Stimulated activated CD4-positive, alpha-beta T cell treated with anti-CD3 and anti-CD28 coated beads, Interleukin-1b, Interleukin-23, amount 100 ng/mL, for 4 hours (primary cell): ENCODE results near the gene PRKCE.

ENCODE experiments used
- DNase-seq, 2 donors: peaks; one replicate each; pipeline ENCODE4 v3.0.0-alpha.2; 2020; ENCODE audit warnings: low read depth in 2 of 2

The PRKCE gene

DNA sequence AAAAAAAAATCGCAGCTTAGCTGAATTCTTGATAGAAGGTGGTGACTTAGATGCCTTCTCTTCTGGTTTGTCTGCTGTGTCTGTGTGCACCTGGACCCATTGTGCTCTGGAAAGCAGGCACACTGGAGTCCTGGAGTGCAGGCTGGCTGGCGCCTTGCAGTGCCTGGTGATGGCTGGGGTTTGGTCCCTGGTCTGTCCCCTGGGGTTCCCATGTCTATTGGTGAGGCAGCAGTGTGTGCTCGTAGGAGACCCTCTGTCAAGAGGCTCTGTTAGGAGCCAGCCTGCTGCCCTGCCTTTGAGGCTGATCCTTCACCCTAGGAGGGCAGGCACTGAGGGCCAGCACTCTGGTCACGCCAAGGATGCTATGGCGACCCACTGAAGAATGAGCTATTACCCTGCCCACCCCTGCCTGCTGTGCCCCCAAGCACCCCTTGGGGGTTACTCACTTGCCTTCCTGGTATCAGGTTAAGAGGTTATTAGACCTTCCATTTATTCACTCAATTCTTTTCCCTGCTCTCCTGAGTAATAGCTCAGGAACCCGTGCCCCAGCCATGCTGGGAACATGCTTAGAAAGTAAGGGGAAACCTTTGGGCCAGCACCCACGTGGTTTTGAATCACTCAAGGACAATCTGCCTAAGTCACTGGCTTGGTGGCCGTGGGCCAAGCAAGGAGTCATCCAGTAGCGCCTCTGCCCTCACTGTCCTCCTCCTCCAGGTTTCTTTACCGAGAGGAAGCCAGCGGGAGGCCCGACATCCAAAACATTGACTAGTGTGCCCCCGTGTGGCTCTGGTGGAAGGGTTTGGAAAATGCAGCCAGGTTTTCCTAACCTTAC lies 284.5 kb downstream of the PRKCE start:
- DNase-seq, result peak in 1 of 2 donors; percentile 4

GRCh38 chr2:45936623-45936979 lies 285.1 kb downstream of the PRKCE start:
- no peak for DNase-seq

DNA sequence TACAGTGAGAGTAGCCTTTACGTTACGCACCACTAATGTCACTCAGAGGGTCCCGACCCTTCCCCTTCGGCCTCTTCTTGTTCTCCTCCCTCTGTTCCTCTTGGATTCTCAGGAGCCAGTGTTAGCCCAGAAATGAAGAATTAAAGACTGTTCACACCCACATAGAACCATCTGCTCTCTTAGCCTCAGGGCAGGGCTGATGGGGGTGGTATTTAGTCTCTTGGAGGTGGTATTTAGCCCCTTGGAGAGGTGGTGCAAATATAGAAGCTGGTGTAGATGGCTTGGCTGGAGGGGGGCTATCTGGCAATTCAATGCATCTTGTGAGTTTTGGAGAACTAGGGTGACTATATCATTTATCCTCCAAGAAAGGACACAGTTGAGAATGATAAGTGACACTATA lies 286.5 kb downstream of the PRKCE start:
- no peak for DNase-seq

GRCh38 chr2:45938649-45939511 lies 287.4 kb downstream of the PRKCE start:
- no peak for DNase-seq

DNA sequence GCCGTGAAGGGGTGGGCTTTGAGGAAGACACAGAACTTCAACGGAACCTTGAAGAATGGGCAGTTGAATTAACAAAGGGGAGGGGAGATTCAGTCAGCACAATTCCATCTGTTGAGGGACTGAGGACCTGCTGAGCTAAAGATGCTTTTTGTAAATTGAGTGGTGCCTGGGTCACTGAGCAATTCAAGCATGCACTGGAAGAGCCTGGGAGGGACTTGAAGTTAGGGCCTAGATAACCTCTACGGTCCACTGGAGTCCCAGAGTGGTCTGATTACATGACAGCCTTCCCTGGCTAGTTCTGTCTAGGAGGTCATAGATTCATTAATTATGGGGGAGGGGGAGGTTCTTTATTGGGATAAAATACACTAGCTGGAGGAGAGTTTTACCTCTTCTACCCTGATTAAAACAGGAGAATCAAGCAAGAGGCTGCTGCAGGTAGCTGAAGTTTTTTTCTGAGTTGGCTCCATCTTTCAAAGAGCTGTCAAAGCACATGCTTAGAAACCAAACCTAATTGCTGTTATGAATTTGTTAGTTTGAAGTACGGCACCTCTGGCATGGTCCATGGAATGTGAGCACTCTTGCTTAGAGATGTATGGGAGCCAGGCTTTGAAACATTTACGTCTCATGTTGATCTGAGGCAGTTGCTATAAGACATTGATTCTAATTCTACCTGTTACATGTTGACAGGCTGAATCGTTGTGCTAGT lies 290.2 kb downstream of the PRKCE start:
- no peak for DNase-seq

DNA sequence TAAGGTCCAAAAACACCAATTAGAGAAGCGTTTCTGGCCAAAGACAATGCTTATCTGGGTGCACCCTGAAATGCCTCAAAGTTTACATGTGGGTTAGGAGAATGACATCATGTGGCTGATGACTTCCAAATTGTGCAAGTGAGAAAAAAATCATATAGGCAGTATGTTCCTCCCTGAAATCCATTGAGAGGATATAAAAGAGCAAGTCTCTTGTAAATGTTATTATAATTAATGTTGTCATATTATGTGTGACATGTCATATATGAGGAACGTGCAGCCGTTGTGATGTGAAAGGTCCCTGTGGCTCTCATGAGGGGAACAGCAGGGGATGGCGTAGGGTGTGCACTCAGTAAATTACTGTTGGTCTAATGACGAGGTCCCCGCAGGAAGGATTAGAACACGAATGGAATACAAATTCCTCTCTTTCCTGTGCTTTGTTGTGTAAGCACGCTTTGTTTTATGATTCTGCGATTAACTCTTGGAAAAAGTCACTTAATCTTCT lies 290.8 kb downstream of the PRKCE start:
- DNase-seq, result no peak

DNA sequence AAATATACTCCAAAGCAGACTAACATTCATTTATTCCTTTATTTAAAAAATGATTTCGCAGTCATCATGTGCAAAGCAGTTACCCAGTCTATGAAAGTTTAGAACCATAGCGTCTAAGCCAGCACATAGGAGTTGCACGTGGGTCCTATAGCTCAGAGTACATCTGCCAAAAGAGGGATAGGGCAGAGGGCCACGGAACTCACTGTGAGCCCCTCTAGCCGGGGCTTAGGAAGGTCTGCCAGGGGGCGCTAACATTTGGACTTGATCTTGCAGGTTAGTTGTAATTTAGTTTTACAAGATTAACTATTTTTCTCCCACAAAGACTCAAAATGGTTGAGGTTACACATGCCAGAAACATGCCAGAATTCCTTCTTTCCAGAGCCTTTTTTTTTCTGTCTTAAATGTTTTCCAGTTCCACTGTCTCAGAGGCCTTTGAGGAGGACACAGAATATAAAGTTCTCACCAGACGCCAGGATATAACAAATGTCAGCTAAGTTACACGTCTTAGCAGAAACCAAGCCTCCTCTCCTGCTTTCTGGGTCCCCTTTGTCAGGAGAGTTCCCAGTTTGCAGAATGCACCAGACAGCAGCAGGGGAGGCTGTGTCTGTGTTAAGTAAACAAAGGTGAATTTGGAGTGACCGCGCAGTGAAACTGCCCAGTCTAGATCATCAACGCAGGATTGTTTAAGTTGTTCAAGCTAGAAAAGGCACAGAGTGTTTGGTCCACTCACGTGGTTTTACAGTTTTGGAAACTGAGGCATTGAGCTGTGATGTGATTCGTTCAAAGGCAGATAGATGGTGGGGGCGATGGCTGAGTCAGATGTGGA lies 292.0 kb downstream of the PRKCE start:
- no peak for DNase-seq

GRCh38 chr2:45944074-45944473 lies 292.6 kb downstream of the PRKCE start:
- no peak for DNase-seq

GRCh38 chr2:45945302-45945717 lies 293.8 kb downstream of the PRKCE start:
- DNase-seq, result no peak

- no peak for DNase-seq
Observed at GRCh38 chr2:45946023-45946422, 294.5 kb downstream of the PRKCE start.

- DNase-seq, result no peak
Observed at GRCh38 chr2:45950606-45951005, 299.1 kb downstream of the PRKCE start.

GRCh38 chr2:45951025-45951727 lies 299.7 kb downstream of the PRKCE start:
- no peak for DNase-seq

DNA sequence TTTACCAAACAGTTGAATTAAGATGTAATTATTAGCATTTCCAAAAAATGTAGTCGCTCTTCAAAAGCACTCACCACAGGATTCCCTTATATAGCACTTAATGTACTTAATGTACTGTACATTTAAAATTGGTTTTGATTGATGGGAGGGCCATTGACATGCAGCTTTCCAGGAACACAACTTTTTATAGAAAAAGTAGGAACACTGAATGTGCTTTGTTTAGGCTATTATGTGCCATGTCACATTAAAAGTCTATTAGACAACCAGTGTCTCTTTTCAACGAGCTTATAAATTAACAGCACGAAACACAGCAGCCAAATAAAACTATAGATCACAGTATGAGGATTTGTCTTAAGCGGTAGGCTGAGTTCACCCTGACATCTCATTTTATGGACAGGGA lies 301.1 kb downstream of the PRKCE start:
- no peak for DNase-seq

- no peak for DNase-seq
Observed at GRCh38 chr2:45953376-45954027, 302.0 kb downstream of the PRKCE start.

DNA sequence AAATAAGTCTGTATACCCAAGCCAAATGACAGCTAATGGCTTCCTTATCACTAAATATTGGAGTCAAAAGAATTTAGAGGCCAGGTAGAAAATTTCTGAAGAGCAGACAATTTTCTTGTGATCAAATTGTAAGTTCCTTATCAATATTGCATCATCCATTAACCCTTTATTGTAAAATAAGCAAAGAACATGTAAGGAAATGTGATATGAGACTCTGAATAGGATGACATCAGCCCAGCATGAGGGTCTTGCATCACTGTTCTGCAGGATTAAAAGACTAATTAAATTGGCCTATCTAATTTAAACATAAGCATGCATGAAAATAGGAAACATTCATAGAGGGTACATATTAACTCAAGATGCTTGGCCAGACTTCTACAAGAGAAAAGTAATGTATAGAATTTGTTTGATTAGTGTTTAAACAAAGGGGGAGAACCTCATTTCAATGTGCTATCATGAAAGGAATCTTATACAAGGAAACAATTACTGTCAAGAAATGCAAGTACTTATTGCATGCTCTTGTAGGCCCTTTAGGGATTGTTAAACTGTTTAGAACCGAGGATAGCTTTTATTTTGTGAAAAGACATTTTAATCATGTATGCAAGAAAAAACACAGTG lies 302.9 kb downstream of the PRKCE start:
- DNase-seq, result no peak

GRCh38 chr2:45957533-45958227 lies 306.2 kb downstream of the PRKCE start:
- no peak for DNase-seq

DNA sequence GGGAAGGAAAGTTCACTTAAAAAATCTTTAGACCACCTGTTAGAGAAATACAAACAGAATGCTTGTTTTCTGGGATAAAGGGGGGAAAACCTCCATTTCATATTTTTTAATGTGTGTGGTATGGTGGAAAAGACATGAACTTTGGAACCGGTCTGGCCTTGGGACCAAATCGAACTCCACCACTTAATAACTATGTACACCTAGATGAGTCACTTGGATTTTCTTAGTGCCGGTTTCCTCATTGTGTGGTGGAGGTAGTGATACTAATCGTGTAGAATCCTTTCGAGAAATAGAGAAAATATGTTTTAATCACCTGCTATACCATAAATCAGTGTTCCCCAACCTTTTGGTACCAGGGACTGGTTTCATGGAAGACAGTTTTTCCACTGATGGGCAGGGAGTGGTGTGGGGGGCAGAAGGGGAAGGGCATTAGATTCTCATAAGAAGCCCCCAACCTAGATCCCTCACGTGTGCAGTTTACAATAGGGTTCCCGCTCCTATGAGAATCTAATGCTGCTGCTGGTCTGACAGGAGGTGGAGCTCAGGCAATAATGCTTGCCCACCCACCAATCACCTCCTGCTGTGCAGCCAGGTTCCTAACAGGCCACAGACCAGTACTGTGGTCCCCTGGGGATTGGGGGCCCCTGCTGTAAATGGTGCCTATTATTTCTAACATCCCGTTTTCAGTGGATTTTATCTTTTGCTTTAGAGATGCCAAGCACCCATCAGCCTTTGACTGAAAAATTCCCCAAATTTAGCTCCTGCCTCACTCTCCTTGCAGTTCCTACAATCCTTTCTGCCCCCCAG lies 308.8 kb downstream of the PRKCE start:
- DNase-seq, result no peak
